ENCODE measurements around the gene PARD3. TPM values are rescaled to one million over a fixed set of nuclear protein-coding genes. Genes with fewer than 3 reads are reported as not detected.
"Not testable (repeated sequence)": the region's sequence is repeated elsewhere in the genome, so short reads cannot be mapped to it uniquely, and the experiment has no call there.

The PARD3 gene
- 72.5 TPM for total RNA-seq

- DNase-seq = peak; percentile 42
Measured at GRCh38 chr10:34815185-34816084, at the start of gene PARD3. Gene PARD3 (minus strand): TSS chr10:34815296. CDS start chr10:34814995, 301 bp downstream.

DNA sequence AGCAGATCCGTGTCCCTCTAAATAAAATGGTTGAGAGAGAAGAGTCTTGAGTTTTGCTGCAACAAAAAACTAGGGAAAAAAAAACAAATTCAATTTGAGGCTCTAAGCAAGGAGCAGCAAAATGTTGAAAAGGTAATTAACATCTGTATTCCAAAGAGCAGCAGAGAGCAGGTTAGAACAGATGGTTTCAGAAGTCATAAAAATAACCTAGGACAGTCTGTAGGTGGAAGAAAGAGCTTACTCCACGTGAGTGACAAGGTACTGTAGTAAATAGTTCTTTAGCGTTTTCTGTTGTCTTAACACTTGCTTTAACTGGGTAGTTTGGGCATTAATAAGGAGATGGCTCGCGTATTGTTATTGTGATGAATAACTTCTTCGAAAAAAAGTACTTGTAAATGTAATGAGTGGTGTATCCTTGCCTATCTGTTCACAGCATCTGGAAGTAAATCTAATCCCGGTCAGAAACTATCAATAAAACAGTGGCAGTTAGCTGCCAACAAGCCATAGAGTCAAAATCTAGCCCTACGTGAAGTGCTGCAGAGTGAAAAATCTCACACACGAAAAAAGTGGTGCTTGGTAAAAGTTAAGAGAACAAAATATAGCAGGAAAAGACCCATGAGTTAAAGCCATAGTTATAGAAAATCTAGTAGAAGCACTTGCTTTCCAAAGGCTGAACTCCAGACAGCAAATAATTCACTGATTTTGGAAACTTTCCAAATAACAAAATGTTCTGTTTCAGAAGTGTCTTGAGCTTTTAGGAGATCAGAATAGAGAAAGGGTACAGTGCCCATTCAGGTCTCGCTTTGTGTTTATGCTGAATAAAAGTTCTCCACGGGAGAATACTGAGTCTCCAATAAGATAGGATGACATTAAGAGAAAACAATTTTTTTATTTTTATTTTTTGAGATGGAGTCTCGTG is 49.3 kb upstream of the PARD3 start:
- DNase-seq = peak; percentile 3

GRCh38 chr10:34862892-34863291 is 47.8 kb upstream of the PARD3 start:
- DNase-seq = no peak

- no peak for DNase-seq
Measured at GRCh38 chr10:34861293-34862021, 46.4 kb upstream of the PARD3 start.

DNA sequence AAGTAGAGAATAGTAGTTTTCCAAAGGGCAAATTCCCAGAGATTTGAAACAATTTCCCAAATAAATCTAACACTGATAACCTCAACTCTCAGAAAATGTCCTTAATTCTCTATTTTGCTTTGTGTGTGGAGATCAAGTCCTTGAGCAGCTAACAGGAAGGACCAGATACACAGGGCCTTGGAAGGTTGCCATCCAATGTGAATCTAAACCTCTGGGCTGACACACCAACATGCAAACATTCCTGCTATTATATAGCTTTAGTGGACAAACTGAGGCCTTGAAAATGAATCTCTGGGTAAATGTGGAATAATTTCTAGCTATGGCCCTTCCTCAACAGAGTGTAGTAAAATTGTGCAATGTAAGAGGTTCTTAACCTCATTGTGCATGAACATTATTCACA is 44.1 kb upstream of the PARD3 start:
- DNase-seq = no peak

GRCh38 chr10:34858003-34858402 is 42.9 kb upstream of the PARD3 start:
- no peak for DNase-seq

GRCh38 chr10:34854147-34854601 is 39.1 kb upstream of the PARD3 start:
- peak; percentile 24 for DNase-seq

GRCh38 chr10:34853357-34853756 is 38.3 kb upstream of the PARD3 start:
- DNase-seq = no peak

GRCh38 chr10:34850558-34850957 is 35.5 kb upstream of the PARD3 start:
- no peak for DNase-seq

DNA sequence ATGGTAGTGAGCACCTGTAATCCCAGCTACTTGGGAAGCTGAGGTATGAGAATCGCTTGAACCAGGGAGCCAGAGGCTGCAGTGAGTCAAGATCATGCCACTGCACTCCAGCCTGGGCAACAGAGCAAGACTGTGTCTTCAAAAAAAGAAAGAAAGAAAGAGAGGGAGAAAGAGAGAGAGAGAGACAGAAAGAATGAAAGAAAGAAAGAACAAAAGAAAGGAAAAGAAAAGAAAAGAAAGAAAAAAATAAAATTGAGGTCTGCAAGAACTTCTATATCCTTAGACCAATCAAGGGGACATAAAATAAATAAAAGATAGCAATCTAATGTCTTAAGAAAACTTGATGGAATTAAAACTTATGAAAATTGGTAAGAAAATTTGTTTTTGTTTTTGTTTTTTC is 34.9 kb upstream of the PARD3 start:
- DNase-seq = no peak

DNA sequence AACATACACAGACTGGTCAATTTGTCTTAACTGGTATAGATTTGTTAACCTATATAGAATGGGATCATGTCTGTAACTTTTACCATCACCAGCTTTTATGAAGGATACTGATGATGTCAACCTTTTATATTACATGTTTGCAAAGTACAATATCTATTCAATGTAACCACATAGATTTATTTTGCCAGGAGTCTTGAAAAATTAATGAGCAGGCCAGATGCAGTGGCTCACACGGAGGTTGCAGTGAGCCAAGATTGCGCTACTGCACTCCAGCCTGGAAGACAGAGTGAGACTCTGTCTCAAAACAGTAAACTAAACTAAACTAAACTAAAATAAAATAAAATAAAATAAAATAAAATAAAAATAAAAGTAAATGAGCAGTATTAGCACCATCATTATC is 30.0 kb upstream of the PARD3 start:
- no peak for DNase-seq

- no peak for DNase-seq
Measured at GRCh38 chr10:34844448-34844847, 29.4 kb upstream of the PARD3 start.

DNA sequence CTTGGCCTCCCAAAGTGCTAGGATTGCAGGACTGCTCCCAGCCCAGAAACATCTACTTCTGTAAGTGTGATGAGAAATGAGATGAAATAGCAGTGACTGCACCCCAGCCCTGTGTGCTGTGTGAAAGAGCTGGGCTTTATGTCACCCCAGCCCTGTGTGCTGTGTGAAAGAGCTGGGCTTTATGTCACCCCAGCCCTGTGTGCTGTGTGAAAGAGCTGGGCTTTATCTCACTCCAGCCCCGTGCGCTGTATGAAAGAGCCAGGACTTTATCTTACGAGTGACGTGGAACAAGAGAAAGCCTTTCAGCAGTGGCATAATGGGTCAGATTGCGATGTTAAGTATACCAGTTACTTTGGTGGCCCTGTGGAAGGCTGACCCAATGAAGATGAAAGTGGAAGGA is 28.4 kb upstream of the PARD3 start:
- DNase-seq = not testable (repeated sequence)

DNA sequence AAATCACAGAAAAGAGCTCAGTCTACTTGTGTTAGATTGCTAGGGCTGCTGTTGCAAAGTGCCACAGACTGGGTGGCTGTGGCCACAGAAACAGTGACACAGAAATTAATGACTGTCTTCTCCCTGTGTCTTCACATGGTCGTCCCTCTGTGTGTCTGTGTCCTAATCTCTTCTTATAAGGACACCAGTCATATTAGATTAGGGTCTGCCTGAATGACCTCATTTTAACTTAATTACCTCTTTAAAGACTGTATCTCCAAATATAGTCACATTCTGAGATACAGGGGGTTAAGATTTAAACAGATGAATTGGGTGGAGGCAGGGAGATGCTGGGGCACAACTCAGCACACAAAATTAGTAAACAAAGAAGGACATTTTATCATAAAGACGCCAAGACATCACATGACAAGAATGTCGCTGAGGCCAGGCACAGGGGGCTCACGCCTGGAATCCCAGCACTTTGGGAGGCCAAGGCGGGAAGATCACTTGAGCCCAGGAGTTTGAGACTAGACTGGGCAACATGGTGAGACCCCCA is 23.3 kb upstream of the PARD3 start:
- no peak for DNase-seq

- DNase-seq = no peak
Measured at GRCh38 chr10:34835908-34836508, 20.9 kb upstream of the PARD3 start.

GRCh38 chr10:34834274-34834673 is 19.2 kb upstream of the PARD3 start:
- no peak for DNase-seq

DNA sequence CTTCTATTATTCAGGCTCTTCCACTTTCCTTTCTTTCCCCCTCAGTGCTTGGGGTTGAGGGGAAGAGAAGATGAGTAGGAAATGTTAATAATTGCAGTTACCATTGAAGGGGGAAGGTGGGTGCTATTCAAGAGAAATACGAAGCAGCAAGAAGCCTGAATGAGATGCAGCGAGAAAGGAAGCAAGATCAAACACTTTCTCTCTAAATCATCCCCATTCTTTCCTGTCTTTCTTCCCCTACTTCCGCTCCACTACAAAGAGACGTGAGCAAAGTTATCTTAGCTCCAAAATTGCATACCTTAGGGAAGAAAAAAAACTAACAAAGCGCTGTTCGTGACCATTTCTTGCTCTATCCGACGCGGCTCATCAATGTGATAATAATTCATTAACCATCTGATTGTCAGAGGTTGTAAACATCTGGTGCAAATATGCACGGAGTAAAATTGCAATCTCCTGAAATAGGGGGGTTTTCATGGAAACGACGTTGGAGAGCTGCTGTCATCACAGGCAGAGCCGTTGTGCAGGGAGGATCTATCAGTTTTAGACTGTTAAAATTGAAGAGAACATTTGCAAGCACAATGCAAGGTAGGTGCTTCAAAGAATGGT is 15.2 kb upstream of the PARD3 start:
- no peak for DNase-seq

DNA sequence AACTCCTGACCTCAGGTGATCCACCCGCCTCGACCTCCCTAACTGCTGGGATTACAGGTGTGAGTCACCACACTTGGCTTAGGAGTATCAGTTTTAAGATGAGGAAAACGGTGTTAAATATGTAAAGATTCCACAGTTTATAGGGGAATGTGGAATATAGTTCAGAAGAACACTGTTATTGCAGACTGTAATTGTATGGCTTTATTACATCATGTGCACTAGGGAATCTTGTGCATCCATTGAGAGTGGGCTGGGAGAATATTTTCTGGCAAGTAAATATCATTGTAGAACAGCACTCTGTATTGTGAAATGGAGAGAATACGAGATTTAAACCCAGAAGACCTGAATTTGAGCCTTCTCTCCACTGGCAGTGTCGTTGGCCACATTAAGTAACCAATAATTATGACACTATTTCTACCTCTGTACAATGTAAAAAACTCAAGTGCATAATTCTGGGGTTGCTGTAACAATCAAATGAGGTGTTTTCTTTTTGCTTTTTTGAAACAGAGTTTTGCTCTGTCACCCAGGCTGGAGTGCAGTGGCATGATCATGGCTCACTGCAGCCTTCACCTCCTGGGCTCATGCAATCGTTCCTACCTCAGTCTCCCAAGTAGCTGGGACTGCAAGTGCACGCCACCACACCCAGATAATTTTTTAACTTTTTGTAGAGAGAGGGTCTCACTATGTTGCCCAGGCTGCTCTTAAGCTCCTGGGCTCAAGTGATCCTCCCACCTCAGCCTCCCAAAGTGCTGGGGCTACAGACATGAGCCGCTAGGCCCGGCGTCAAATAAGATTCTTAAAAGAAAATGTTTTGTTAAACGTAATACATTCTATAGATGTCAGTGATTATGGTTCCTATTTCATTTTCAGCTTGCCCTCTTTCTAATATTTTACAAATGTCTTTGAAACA is 12.0 kb upstream of the PARD3 start:
- peak; percentile 18 for DNase-seq

DNA sequence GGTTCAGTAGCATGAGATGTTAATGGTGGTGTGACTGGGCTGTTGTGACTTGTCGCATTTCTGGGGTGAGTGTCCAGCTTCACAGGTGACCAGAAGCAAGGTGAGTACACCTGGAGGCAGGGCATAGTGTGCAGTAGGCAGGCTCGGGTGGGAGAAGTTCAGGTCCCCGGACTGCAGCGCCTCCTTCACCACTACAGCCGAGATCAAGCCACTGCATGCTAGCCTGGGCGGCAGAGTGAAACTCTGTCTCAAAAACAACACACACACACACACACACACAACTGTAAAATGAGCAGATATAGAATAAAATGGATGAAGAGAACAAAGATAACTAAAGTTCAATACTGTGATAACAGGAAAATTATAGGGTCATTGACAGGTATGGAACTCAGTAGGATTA is 11.1 kb upstream of the PARD3 start:
- no peak for DNase-seq

DNA sequence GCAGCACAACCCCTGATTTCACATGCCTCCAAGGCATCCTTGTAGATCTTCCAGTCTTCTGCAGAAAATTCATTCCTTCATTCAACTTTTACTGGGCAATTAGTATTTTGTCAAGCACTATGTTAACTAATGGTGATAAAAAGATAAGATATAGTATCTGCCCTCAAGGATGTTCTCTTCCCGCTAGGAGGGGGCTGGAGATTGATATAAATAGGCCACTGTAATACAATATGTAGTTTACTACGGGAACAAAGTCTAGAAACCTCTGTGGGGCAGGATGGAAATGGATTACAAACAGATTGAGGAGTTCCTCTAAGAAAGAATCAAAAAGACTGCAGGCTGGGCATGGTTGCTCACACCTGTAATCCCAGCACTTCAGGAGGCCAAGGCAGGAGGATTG is 10.3 kb upstream of the PARD3 start:
- no peak for DNase-seq

Data from skin of body (tissue), 2 donors.